MM.1S (cell line): ENCODE data around the gene CLN6.

Experiments used
- DNase-seq: peaks from one replicate; pipeline ENCODE4 v3.0.0-alpha.2; 2015
- H2AFZ ChIP-seq: fragments of 300-600 bp; sonication (generic); 2 replicates; pipeline ENCODE4 v1.6.0; 2016; ENCODE audit warnings: antibody characterized with exemption, low read length
- H3F3A ChIP-seq: fragments of 300-600 bp; sonication (generic); 2 replicates; pipeline ENCODE4 v1.6.1; 2016; ENCODE audit warnings: mild to moderate bottlenecking, antibody characterized with exemption, low read length, moderate library complexity, mixed read lengths; ENCODE audit not compliant: insufficient read depth
- H3K27ac ChIP-seq: fragments of 300-600 bp; sonication (generic); 2 replicates; pipeline ENCODE4 v1.5.1; 2016; ENCODE audit warnings: mild to moderate bottlenecking, low read length
- H3K27me3 ChIP-seq: fragments of 300-600 bp; sonication (generic); replicated peaks from 2 replicates; pipeline ENCODE4 v1.6.0; 2016; ENCODE audit warnings: low read length; ENCODE audit not compliant: insufficient read depth
- H3K36me3 ChIP-seq: fragments of 300-600 bp; sonication (generic); replicated peaks from 2 replicates; pipeline ENCODE4 v1.6.1; 2016; ENCODE audit warnings: mild to moderate bottlenecking, low read length, mixed read lengths; ENCODE audit not compliant: insufficient read depth
- H3K4me1 ChIP-seq: fragments of 300-600 bp; sonication (generic); 2 replicates; pipeline ENCODE4 v1.6.1; 2016; ENCODE audit warnings: low read length, mixed read lengths
- H3K4me2 ChIP-seq: fragments of 300-600 bp; sonication (generic); 2 replicates; pipeline ENCODE4 v1.6.0; 2016; ENCODE audit warnings: low read depth, low read length
- H3K4me3 ChIP-seq: fragments of 300-600 bp; sonication (generic); 2 replicates; pipeline ENCODE4 v1.5.1; 2016; ENCODE audit warnings: low read length, mixed read lengths
- H3K79me2 ChIP-seq: fragments of 300-600 bp; sonication (generic); 2 replicates; pipeline ENCODE4 v1.6.1; 2016; ENCODE audit warnings: mixed run types, low read length, mixed read lengths
- H3K9ac ChIP-seq: fragments of 300-600 bp; sonication (generic); 2 replicates; pipeline ENCODE4 v1.6.1; 2016; ENCODE audit warnings: low read length, mixed read lengths
- H3K9me2 ChIP-seq: fragments of 300-600 bp; sonication (generic); replicated peaks from 2 replicates; pipeline ENCODE4 v1.6.1; 2016; ENCODE audit warnings: mild to moderate bottlenecking, low read length, mixed read lengths; ENCODE audit not compliant: insufficient read depth
- H3K9me3 ChIP-seq: fragments of 300-600 bp; sonication (generic); replicated peaks from 2 replicates; pipeline ENCODE4 v1.6.1; 2016; ENCODE audit warnings: mild to moderate bottlenecking, low read length, mixed read lengths; ENCODE audit not compliant: insufficient read depth
- H4K20me1 ChIP-seq: fragments of 300-600 bp; sonication (generic); 2 replicates; pipeline ENCODE4 v1.6.1; 2016; ENCODE audit warnings: mild to moderate bottlenecking, low read length, moderate library complexity, mixed read lengths; ENCODE audit not compliant: insufficient read depth
- CTCF ChIP-seq: fragments of 300-600 bp; sonication (generic); IDR thresholded peaks from 2 replicates; pipeline ENCODE4 v1.5.1; 2016; ENCODE audit warnings: antibody characterized with exemption, low read length, mixed read lengths
- EZH2 ChIP-seq: fragments of 300-600 bp; sonication (generic); optimal IDR thresholded peaks from 2 replicates; pipeline ENCODE3; 2017; ENCODE audit warnings: low read depth, mild to moderate bottlenecking, antibody characterized with exemption, low read length, mixed read lengths
- EZH2phosphoT487 ChIP-seq: fragments of 300-600 bp; sonication (generic); IDR thresholded peaks from 2 replicates; pipeline ENCODE4 v1.6.1; 2018; ENCODE audit warnings: antibody characterized with exemption, low read length

CLN6 gene

GRCh38 chr15:68249058-68249713 is 19.7 kb upstream of the CLN6 start:
- H3K27me3 ChIP-seq: no peaks in the 10 kb centered on the region
- H4K20me1 ChIP-seq: no peaks in the 10 kb centered on the region
- H3K9ac ChIP-seq: no peak overlapping the region
- no peaks in the 10 kb centered on the region for H3K36me3 ChIP-seq
- H3K4me3 ChIP-seq: no peak overlapping the region
- H2AFZ ChIP-seq: no peak overlapping the region
- peaks cover 8% of the 10 kb centered on the region for H3K4me1 ChIP-seq
- no peak for DNase-seq
- H3K4me2 ChIP-seq: no peak overlapping the region
- H3K79me2 ChIP-seq: no peaks in the 10 kb centered on the region
- no peak overlapping the region for H3K27ac ChIP-seq
- no peaks in the 10 kb centered on the region for H3K9me2 ChIP-seq
- 0 out of 2 replicates have a peak, but pooled peaks cover 3% of the 10 kb centered on the region for H3K9me3 ChIP-seq
- TF ChIP-seq CTCF (no peak), EZH2 (no peak), EZH2phosphoT487 (no peak)
- H3F3A ChIP-seq: peaks cover under 1% of the 10 kb centered on the region; the same call in 1 of the 2 replicates

- Histone ChIP-seq H2AFZ (no peak overlapping the region), H3K79me2 (no peaks in the 10 kb centered on the region), H3K4me2 (no peak overlapping the region), H3K27ac (no peak overlapping the region), H4K20me1 (no peaks in the 10 kb centered on the region), H3K9me2 (no peaks in the 10 kb centered on the region), H3F3A (no peaks in the 10 kb centered on the region; the same call in 1 of the 2 replicates), H3K4me1 (peaks cover 6% of the 10 kb centered on the region), H3K9me3 (0 out of 2 replicates have a peak, but pooled peaks cover 3% of the 10 kb centered on the region), H3K9ac (no peak overlapping the region), H3K4me3 (no peak overlapping the region), H3K36me3 (no peaks in the 10 kb centered on the region), H3K27me3 (no peaks in the 10 kb centered on the region)
- DNase-seq: no peak
- TF ChIP-seq CTCF: no peak
- TF ChIP-seq EZH2: no peak
- no peak for TF ChIP-seq EZH2phosphoT487
Measured at GRCh38 chr15:68244235-68244634, 14.7 kb upstream of the CLN6 start.

DNA sequence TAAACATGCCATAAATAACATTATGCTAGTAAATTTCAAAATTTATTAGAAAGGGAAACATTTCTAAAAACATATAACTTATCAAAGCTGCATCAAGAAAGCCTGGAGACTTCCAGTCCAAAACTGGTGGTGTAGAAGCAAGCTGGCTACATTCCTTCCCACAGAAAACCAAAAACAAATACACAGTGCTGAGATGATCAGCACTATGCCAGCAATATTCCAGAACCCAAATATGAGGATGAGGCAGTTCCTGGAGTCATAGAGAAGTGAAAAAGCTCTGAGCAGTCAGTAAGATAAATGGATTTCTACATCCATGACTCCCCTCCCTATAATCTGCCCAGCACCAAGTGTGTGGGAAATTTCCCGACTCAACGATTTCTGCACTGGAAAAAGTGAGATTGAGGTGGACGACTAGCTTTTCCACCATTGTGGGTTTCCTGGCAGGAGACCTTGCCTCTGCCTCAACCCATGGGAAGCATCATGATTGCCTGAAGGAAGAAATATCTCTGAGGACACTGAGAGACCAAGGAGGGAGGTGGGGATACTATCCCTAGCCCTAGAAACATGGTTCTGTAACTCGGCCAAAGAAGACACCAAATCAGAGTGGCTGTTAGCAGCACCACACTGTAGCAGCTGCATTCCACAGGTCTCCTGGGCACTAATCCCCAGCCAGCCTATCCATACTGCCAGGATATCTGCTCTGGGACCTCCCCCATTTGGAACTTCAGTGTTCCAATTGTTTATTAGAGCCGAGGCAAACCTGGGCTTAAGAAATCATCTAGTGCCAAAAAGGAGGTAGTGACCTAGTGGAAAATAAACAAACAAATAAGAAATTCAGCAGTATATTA is 11.8 kb upstream of the CLN6 start:
- Histone ChIP-seq H3K36me3 (no peaks in the 10 kb centered on the region), H3K4me2 (no peak overlapping the region), H3K27ac (no peak overlapping the region), H4K20me1 (no peaks in the 10 kb centered on the region), H2AFZ (no peak overlapping the region), H3K4me3 (no peak overlapping the region), H3K9me2 (no peaks in the 10 kb centered on the region), H3K4me1 (peaks cover 14% of the 10 kb centered on the region), H3K79me2 (no peaks in the 10 kb centered on the region), H3F3A (peaks cover 11% of the 10 kb centered on the region), H3K27me3 (no peaks in the 10 kb centered on the region), H3K9ac (no peak overlapping the region), H3K9me3 (0 out of 2 replicates have a peak, but pooled peaks cover 3% of the 10 kb centered on the region)
- no peak for DNase-seq
- TF ChIP-seq CTCF (no peak), EZH2phosphoT487 (no peak), EZH2 (no peak)
